Limb (tissue), 2 donors: ENCODE measurements around the gene ORM2.
"Not testable (repeated sequence)": the region's sequence is repeated elsewhere in the genome, so short reads cannot be mapped to it uniquely, and the experiment has no call there.

ENCODE experiments used
- DNase-seq, 2 donors: peaks; one replicate each; pipeline ENCODE4 v3.0.0-alpha.2; 2016; ENCODE audit errors: extremely low spot score in 2 of 2

Gene ORM2

DNA sequence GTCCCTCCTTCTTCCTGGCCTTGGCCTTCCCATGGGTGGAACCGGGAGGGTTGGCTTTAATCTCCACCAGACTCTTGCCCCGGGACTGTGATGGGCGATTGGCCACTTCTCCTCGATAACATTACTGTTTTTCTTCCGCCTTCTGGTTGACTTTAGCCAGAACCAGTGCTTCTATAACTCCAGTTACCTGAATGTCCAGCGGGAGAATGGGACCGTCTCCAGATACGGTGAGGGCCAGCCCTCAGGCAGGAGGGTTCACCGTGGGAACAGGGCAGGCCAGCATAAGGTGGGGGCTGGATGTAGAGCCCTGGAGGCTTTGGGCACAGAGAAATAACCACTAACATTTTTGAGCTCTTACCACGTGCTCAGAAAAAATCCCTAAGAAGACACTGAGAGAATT is 967 bp downstream of the ORM2 start:
- DNase-seq: no peak

- not testable (repeated sequence) for DNase-seq
Measured at GRCh38 chr9:114331229-114332195, 1.8 kb downstream of the ORM2 start.

DNA sequence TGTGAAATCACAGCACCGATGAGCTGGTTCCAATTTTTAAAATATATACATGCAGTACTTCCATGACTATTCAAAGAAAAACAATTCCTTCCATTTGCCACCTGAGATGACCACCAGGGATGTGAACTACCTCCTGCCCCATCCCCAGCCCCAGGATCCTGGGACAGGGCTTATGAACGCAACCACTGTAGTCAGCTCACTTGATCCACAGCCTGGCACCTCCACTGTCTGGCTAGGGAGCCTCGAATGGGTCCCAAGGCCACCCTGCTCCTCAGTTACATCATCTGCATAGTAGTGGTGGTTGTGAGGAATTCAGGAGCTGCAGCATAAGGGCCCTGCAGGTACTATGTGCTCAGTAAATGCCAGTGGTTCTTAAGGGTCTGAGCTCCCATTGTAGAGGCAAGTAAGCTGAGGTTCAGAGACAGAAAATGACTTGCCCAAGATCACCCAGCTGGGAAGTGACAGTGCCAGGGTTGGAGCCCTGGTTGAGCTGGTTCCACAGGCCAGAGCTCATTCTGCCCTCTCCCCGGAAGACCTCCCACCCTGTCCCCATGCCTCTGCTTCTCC is 2.9 kb downstream of the ORM2 start:
- DNase-seq: not testable (repeated sequence)

GRCh38 chr9:114333718-114334117 is 4.0 kb downstream of the ORM2 start:
- not testable (repeated sequence) for DNase-seq

DNA sequence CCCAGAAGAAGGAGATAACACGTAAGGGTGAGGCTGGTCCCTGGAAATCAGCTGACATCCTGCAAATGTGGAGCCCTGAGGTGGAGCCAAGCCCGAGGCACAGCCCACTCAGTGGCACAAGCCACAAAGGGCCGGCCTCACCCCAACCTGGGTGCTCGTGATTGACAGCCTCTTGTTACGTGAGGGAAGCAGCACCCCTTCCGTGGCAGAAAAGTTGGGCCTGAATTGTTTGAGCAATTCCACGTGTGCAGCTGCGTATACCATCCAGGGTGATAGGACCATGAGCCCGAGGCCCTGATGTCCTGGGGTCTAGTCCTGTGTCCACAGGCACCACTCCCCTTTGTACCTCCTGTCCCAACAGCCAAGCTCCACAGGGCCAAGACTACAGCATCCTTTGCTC is 4.8 kb downstream of the ORM2 start:
- DNase-seq: no peak

GRCh38 chr9:114335745-114336144 is 6.1 kb downstream of the ORM2 start:
- no peak for DNase-seq

GRCh38 chr9:114336157-114336556 is 6.5 kb downstream of the ORM2 start:
- DNase-seq: no peak

DNA sequence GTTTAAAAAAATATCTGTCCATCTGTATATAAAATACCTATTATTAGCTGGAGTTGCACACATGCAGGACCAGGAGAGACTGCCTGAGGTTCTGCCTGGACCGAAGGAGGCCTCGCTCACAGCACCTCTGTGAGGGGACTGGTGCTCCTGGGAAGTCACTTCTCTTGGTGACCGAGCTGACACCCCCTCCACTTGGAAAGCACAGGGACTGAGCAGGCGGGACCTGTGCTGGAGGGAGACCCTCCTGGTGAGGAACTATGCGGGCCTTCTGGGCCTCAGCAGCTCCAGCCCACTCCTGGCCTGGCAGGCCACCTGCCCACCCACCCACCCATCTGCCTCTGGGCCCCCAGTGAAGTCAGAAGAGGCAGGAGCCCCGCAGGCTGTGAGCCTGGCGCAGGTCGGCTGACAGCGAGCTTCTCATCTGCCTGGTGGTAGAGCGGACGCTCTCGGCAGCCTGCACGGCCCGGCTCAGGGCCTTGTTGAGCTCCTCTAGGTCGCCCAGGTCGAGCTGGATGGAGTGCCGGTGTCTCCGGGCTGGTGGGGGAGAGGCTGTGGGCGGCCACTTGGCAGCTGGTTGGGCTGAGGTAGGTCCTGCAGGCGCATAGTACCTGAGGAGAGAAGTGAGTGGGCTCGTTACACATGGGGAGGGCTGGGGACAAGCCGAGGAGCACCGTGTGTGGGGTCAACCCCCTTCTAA is 7.2 kb downstream of the ORM2 start:
- DNase-seq: no peak

DNA sequence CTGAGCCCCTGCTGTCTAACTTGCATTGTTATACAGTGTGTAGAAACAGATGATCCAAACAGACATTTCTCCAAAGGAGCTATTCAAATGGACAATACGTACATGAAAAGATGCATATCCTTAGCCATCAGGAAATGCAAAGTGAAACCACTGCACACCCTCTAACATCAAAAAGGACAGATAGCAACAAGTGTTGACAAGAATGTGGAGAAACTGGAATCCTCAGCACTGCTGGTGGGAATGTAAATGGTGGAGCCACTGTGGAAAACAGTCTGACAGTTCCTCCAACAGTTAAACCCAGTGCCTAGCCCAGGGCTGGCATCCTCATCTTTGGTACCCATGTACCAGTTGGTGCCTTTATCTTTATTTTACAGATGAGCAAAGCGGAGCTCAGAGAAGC is 8.5 kb downstream of the ORM2 start:
- DNase-seq: no peak

DNA sequence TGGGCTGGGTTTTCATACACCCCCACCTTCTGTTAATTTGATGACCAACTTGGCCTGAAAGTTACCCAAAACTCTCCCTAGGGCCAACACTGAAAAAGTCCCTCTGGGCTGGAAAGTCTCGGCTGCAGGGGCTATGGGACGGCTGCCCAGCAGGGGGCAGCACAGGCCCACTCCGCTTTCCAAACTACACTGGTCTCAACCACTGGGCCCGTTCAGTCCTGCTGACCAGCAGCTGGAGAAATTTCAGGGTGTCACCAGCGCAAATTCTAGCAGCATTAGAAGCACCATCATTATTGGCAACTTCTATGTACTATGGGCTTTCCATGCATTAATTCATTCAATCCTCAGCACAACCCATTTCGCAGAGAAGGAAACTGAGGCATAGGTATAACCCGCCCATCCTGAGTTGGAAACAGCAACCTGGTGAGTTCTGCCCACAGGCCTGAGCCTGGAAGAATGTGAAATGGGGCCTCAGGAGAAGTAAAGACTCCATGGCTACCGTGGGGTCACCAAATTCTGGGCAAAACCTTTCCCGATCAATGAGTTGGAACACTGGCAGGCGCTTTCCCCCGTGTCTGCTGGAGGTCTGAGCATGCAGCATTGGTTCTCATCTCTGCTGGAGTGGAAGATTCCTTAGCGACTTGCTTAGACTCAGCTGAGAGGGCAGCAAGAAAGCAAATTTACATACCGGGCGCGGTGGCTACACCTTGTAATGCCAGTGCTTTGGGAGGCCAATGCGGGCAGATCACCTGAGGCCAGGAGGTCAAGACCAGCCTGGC is 9.7 kb downstream of the ORM2 start:
- peak in 1 of 2 donors; percentile 49 for DNase-seq

DNA sequence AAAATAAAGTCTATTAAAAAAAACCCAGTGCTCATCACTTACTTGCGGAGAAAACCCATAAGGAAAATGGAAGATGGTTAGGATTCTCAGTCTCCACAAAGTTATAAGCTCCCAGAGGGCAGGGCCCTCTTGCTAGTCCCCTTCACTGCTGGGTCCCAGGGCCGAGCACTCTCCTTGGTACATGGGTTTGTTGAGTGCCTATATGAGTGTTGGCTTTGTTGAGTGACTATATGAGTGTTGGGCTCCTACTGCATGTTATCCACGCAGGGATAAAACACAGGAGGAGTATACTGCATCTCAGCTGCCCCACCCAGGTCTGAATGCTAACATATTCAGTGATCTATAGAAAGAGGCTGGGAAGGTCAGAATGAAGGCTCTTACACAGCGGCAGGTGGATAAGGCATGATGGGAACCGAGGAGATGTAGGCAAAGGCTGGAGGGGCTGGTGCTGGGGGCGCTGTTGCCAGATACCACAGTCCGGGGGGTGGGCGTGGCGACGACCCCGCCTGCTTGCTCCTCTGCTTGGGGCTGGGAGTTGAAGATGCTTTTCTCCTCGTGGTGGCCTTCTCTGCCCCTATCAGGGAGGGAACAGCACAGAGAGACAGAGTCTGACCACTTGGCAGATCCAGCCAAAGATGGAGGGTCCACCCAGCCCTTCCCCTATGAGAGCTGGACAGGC is 11.6 kb downstream of the ORM2 start:
- DNase-seq: no peak

DNA sequence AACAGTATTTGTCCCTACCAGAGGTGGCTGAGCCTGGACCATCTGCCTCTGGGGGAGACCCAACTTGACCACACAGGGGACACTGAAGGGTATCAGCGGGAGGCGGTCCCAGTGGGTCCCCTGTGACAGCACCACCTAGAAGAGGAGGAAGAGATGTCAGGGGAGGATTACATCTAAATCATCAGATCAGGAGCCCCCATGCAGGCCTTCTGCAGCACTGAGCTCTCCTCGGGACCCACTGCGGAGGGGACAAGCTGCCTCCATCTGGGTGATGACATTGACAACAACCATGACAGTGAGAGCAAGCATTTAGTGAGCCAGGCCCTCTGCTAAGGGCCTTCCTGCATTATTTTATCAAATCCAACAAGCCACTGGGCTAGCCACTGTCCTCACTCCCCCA is 12.3 kb downstream of the ORM2 start:
- DNase-seq: no peak

DNA sequence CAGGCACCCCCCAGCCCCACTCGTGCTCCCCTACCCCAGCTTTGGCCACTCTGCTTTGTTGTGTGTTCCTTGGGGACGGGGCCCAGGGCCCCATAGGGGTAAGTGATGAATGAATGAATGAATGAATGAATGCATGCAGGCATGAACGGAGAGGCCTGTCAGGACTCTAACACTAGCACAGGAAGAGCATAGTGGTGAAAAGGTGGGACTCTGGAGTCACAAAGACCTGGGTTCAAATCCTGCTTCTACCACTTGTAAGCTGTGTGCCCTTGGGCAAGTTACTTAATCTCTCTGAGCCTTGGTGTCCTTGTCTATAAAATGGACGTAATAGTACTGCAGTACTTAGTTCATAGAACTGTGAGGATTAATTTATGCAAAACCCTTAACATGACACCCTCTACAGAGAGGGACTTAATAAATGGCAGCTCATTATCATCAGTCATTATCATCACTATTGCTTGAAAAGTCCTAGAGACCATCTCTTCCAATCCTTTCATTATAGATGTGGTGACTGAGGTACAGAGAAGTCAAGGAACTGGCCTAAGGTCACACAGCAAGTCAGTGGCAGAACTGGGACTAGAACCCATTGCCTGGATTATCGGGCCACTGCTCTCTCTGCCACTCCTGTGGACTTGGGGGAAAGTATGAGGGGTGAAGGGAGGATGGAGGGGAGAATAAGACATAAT is 13.2 kb downstream of the ORM2 start:
- DNase-seq: no peak

DNA sequence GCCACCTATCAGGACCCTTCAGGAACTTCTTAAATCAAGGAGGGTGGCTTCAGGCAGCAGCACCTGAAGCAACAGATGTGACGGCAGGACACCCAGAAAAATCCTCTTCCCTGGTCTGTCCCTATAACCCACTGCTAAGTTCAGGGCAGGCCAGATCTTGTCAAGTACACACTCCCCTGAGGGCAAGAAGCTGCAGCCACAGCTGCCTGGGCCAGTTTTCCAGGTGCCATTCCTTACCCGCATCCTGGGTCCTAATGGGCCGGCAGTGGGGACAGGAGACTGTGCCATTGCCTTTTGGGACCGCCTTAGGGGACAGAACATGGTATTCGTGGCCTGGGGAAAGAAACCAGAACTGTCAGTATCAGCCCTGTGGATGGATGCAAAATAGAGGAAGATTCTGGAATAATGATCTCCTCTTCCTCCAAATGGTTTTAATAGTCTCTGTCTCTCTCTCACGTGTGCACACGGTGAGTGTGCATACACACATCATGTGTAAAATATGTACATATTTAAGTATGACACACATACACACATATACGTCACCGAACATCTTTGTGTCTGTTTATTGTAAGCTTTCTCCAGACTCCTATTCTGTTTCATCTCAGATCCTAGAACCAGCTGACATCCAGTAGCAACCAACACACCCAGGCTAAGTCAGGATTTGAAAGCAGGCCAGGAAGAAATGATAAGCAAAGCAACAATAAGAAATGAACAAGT is 14.0 kb downstream of the ORM2 start:
- no peak for DNase-seq

DNA sequence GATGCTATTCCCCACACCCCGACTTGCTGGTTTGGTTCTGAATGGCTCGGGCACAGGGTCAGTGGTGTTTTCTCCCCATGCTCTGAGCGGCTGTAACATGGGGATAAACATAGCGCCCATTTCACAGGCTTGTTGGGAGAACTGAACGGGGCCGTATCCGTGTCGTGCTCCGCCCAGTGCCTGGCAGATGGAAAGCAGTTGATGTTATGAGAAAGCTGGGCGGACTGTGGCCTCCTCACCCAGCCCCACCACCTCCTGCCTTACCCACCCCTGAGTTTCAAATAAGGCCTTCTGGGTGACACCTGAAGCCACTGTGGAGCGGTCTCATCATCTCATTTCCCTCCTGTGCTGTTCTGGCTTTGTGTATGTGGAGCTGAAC is 14.5 kb downstream of the ORM2 start:
- no peak for DNase-seq

GRCh38 chr9:114344692-114345091 is 15.0 kb downstream of the ORM2 start:
- DNase-seq: no peak

DNA sequence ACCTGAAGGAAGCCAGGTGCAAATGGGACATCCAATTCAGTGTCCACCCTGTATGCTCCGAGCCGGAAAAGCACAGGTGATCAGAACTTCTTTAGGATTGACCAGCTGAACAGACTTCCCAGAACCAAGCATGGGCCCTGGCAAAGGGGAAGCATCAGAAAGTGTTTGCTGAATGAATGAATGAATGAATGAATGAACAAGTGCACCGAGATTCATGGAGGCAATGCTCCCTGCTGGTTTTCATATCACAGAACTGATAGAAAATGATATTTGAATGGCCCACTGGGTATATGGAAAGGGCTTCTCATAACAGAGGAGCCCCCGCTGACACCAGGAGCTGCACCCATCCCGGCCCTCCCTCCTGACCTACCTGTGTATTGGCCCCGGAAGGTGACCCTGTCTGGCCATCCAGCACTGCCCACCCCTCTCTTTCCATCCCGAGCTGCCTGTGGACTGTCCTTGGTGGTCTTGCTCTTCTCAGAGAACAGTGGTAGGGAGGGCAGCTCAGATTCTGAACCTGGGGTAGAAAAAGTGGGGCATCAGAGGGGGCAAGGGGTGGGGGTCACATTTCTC is 15.9 kb downstream of the ORM2 start:
- DNase-seq: no peak

DNA sequence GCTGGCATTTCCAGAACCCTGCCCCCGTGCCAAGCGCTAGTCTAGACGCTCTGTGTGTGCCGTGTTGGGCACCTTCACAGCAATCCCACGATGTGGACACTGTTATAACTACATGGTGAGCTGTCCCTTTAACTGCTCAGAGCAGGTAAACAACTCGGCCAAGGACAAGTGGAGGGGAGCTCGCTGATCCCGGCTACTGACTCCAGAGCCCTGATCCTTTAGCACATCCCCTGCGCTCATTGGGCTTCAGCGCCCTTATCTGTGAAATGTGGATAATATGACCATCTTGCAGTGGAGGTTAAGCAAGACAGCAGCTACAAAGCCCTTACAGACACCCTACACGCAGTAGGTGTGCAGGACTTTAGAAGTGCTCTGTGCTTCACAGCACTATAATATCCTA is 16.5 kb downstream of the ORM2 start:
- no peak for DNase-seq

- DNase-seq: no peak
Measured at GRCh38 chr9:114347675-114348074, 18.0 kb downstream of the ORM2 start.
